K562 (cell line): ENCODE data around the gene BRCC3. TPM values are rescaled to one million over a fixed set of nuclear protein-coding genes. Genes with fewer than 3 reads are reported as not detected.

Experiments used
- ATAC-seq: fragments of 200-7000 bp; cut with Tn5 transposase; 3 replicates; pipeline ENCODE4 v1.9.1; 2020; ENCODE audit warnings: moderate library complexity
- BruUV-seq: library from RNA; stranded (reverse); fragments of 400-500 nt; replicated peaks from 2 replicates; lab custom pipeline; 2021; lab: Mats Ljungman, UMichigan
- CTCF ChIA-PET: fragments of 300-600 bp; formaldehyde crosslinking; extraction: SDS; loops from one replicate; lab custom pipeline; 2021; ENCODE audit warnings: low intra/inter-chr PET ratio; lab: Yijun Ruan, JAX
- POLR2A ChIA-PET: fragments of 300-600, 350-650 bp; sonication (Branson Sonifier 250); formaldehyde crosslinking; extraction: SDS; loops from one replicate; lab custom pipeline; 2021; ENCODE audit warnings: antibody characterized with exemption, inconsistent platforms; lab: Yijun Ruan, JAX
- DNase-seq, 4 experiments: peaks; one replicate each; pipeline versions ENCODE4 v3.0.0 to v3.0.0-alpha.2; 2011 to 2018; ENCODE audit warnings: low spot score in 3 of 4, mixed read lengths in 3 of 4; ENCODE audit errors: extremely low read depth in 1 of 4
- FAIRE-seq: peaks from 2 replicates; lab custom pipeline; 2011; peaks lifted over from hg19 to GRCh38; lab: Jason Lieb, UNC
- H2AFZ ChIP-seq: 2 replicates; pipeline ENCODE4 v1.6.0; 2011; ENCODE audit warnings: low read depth, low read length, control low read depth, inconsistent platforms
- H3K27ac ChIP-seq: fragments of 200-600 bp; 3 replicates; pipeline ENCODE4 v1.8.0; 2011; ENCODE audit warnings: low read depth, mild to moderate bottlenecking, control low read depth, inconsistent platforms, low read length, moderate library complexity, mixed read lengths; ENCODE audit errors: extremely low read depth
- H3K27me3 ChIP-seq, 2 experiments: fragments of 300-600 bp in 1 of 2; 2 replicates in 1 of 2; 3 replicates in 1 of 2; pipeline versions ENCODE4 v1.6.0 to v1.8.0; 2011; ENCODE audit warnings: inconsistent platforms in 2 of 2, low read length in 2 of 2, mild to moderate bottlenecking in 1 of 2, mixed read lengths in 1 of 2, moderate library complexity in 1 of 2; ENCODE audit not compliant: control insufficient read depth in 2 of 2, insufficient read depth in 2 of 2
- H3K36me3 ChIP-seq: fragments of 300-600 bp; 3 replicates; pipeline ENCODE4 v1.8.0; 2011; ENCODE audit warnings: mild to moderate bottlenecking, low read length, inconsistent platforms; ENCODE audit not compliant: control insufficient read depth, insufficient read depth
- H3K4me1 ChIP-seq, 2 experiments: fragments of 200-600 bp in 1 of 2; replicated peaks in 1 of 2; 2 replicates in 1 of 2; 3 replicates in 1 of 2; pipeline versions ENCODE4 v1.5.1 to v1.8.0; 2011; ENCODE audit warnings: inconsistent platforms in 2 of 2, low read length in 2 of 2, mild to moderate bottlenecking in 1 of 2, mixed read lengths in 1 of 2, moderate library complexity in 1 of 2; ENCODE audit not compliant: control insufficient read depth in 2 of 2, insufficient read depth in 2 of 2
- H3K4me2 ChIP-seq: 2 replicates; pipeline ENCODE4 v1.6.1; 2011; ENCODE audit warnings: low read length, control low read depth, inconsistent platforms, mixed read lengths; ENCODE audit not compliant: insufficient read depth
- H3K4me3 ChIP-seq: fragments of 200-600 bp; sonication (generic), shearing (Covaris generic); 2 replicates; pipeline ENCODE4 v1.5.1; 2016; ENCODE audit warnings: control low read depth, inconsistent platforms
- H3K79me2 ChIP-seq: fragments of 200-600 bp; 3 replicates; pipeline ENCODE4 v1.8.0; 2011; ENCODE audit warnings: low read length, inconsistent platforms; ENCODE audit not compliant: control insufficient read depth, insufficient read depth
- H3K9ac ChIP-seq, 2 experiments: 2 replicates each; pipeline versions ENCODE4 v1.6.0 to v1.6.1; 2011; ENCODE audit warnings: low read depth in 2 of 2, low read length in 2 of 2, control low read depth in 1 of 2, inconsistent platforms in 1 of 2, mild to moderate bottlenecking in 1 of 2, mixed read lengths in 1 of 2; ENCODE audit not compliant: insufficient read depth in 1 of 2
- H3K9me1 ChIP-seq: one replicate; pipeline ENCODE4 v1.6.0; 2011; ENCODE audit warnings: inconsistent platforms, mild to moderate bottlenecking, low read length, moderate library complexity; ENCODE audit not compliant: control insufficient read depth, insufficient read depth
- H3K9me3 ChIP-seq: replicated peaks from 2 replicates; pipeline ENCODE4 v1.5.1; 2011; ENCODE audit warnings: low read depth, low read length, inconsistent platforms; ENCODE audit not compliant: control insufficient read depth, insufficient read depth
- H4K20me1 ChIP-seq: replicated peaks from 2 replicates; pipeline ENCODE4 v1.6.1; 2011; ENCODE audit warnings: low read length, inconsistent platforms, mixed read lengths; ENCODE audit not compliant: control insufficient read depth, insufficient read depth
- BCL6 ChIP-seq: fragments of 250-450 bp; sonication (Bioruptor Pico); IDR thresholded peaks from 2 replicates; pipeline ENCODE4 v1.4.0; 2020
- CBX2 ChIP-seq: fragments of 200-600 bp; sonication (generic); IDR thresholded peaks from one replicate; pipeline ENCODE4 v1.6.1; 2012; ENCODE audit warnings: mild to moderate bottlenecking, low read length, inconsistent platforms; ENCODE audit not compliant: insufficient read depth, poor library complexity, severe bottlenecking
- CCAR2 ChIP-seq: fragments of 200-400 bp; formaldehyde crosslinking; IDR thresholded peaks from 2 replicates; pipeline ENCODE4 v1.6.1; 2017; ENCODE audit warnings: mild to moderate bottlenecking, low read depth, low read length
- CEBPB ChIP-seq: fragments of 450-650 bp; IDR thresholded peaks from 2 replicates; pipeline ENCODE4 v1.6.1; 2016; ENCODE audit warnings: missing genetic modification characterization, missing compliant biosample characterization
- CHCHD3 ChIP-seq: fragments of 250-450 bp; sonication (Bioruptor Pico); IDR thresholded peaks from 2 replicates; pipeline ENCODE4 v2.1.2; 2022; ENCODE audit warnings: mild to moderate bottlenecking
- CREM ChIP-seq: IDR thresholded peaks from 2 replicates; pipeline ENCODE4 v1.6.1; 2014; ENCODE audit warnings: antibody characterized with exemption, low read depth
- FOS ChIP-seq: IDR thresholded peaks from 3 replicates; pipeline ENCODE4 v1.6.1; 2011; ENCODE audit not compliant: insufficient read length; ENCODE audit errors: extremely low read depth
- HNRNPK ChIP-seq: fragments of 200-400 bp; formaldehyde crosslinking; IDR thresholded peaks from one replicate; pipeline ENCODE4 v1.6.1; 2018; ENCODE audit warnings: mild to moderate bottlenecking, low read depth, low read length; ENCODE audit not compliant: poor library complexity, severe bottlenecking
- L3MBTL2 ChIP-seq: fragments of 450-650 bp; IDR thresholded peaks from 2 replicates; pipeline ENCODE4 v1.6.1; 2016; ENCODE audit warnings: mild to moderate bottlenecking, moderate library complexity
- MXI1 ChIP-seq: IDR thresholded peaks from 2 replicates; pipeline ENCODE4 v1.6.1; 2011; ENCODE audit warnings: low read depth, mild to moderate bottlenecking, improper control_type of control experiment, low read length
- NCOA4 ChIP-seq: fragments of 450-650 bp; IDR thresholded peaks from 2 replicates; pipeline ENCODE4 v1.6.1; 2018; ENCODE audit warnings: mild to moderate bottlenecking; ENCODE audit not compliant: partially characterized antibody
- PPARD ChIP-seq: fragments of 250-450 bp; sonication (Bioruptor Pico); IDR thresholded peaks from 2 replicates; pipeline ENCODE4 v1.8.0; 2022; ENCODE audit warnings: inconsistent platforms, mild to moderate bottlenecking, moderate library complexity
- SOX6 ChIP-seq: fragments of 450-650 bp; IDR thresholded peaks from 2 replicates; pipeline ENCODE4 v1.6.1; 2014; ENCODE audit warnings: mild to moderate bottlenecking
- ZBTB9 ChIP-seq: fragments of 450-650 bp; formaldehyde crosslinking; IDR thresholded peaks from 2 replicates; pipeline ENCODE4 v1.4.0; 2020; ENCODE audit warnings: mild to moderate bottlenecking, moderate library complexity
- ZFPM2 ChIP-seq: fragments of 250-450 bp; sonication (Bioruptor Pico); IDR thresholded peaks from 2 replicates; pipeline ENCODE4 v1.5.1; 2022; ENCODE audit warnings: mild to moderate bottlenecking
- ZNF311 ChIP-seq: fragments of 250-450 bp; sonication (Bioruptor Pico); IDR thresholded peaks from 2 replicates; pipeline ENCODE4 v1.4.0; 2020; ENCODE audit warnings: mild to moderate bottlenecking, moderate library complexity
- ZNF398 ChIP-seq: fragments of 250-450 bp; sonication (Bioruptor Pico); IDR thresholded peaks from 2 replicates; pipeline ENCODE4 v1.8.0; 2021; ENCODE audit warnings: moderate library complexity, mild to moderate bottlenecking, inconsistent platforms
- ZNF431 ChIP-seq: sonication (generic); formaldehyde crosslinking; IDR thresholded peaks from 2 replicates; pipeline ENCODE4 v1.8.0; 2022; ENCODE audit warnings: mild to moderate bottlenecking, missing genetic modification reagents
- WGBS: fragments of 100-300 bp; shearing (Covaris generic); methylation state at CpG from one replicate; pipeline ENCODE4 v1.1.6; 2016; ENCODE audit warnings: low coverage, mixed read lengths; ENCODE audit not compliant: insufficient coverage; ENCODE audit errors: missing lambda C conversion rate; 5-methylcytosine and 5-hydroxymethylcytosine counted together
- in situ Hi-C: fragments of 300-500 bp; cut with MboI; formaldehyde crosslinking; loops from 4 replicates; pipeline ENCODE4 v1.15.0; 2018; ENCODE audit warnings: inconsistent platforms, mixed read lengths
- intact Hi-C: fragments of 100-400 bp; cut with micrococcal nuclease; formaldehyde crosslinking; loops from 2 replicates; pipeline ENCODE4 v1.14.2; 2022
- polyA plus RNA-seq, 8 experiments: library from polyadenylated mRNA; depleted of rRNA in 4 of 8; stranded (reverse) in 5 of 8; unstranded in 3 of 8; fragments of >200 nt; fragmentation: Nextera tagmentation in 2 of 8; fragmentation: Illumina TruSeq in 1 of 8; extraction: Ambion mirVana in 2 of 8; extraction: Trizol in 1 of 8; gene quantifications; 2 replicates each; pipeline versions ENCODE4 v1.2.1 to v1.2.3, GENCODE V29; 2011 to 2014; ENCODE audit warnings: inconsistent platforms in 1 of 8, missing spikeins in 1 of 8
- total RNA-seq, 7 experiments: library from RNA; depleted of rRNA in 6 of 7; stranded (reverse); fragments of >200 nt in 6 of 7; fragmentation: Illumina TruSeq in 2 of 7; extraction: Trizol in 2 of 7; gene quantifications; 2 replicates each; pipeline versions ENCODE4 v1.2.1 to v1.2.3, GENCODE V29; 2011 to 2021; ENCODE audit warnings: low replicate concordance in 1 of 7
- TF ChIP-seq, protein P1 (sequence below): fragments of 450-650 bp; formaldehyde crosslinking; IDR thresholded peaks from 2 replicates; pipeline ENCODE4 v1.4.0; 2020; ENCODE audit warnings: mild to moderate bottlenecking
- TF ChIP-seq, protein P2 (sequence below): fragments of 450-650 bp; IDR thresholded peaks from 2 replicates; pipeline ENCODE4 v1.6.1; 2016; ENCODE audit warnings: antibody characterized with exemption

Gene BRCC3
- total and polyA plus RNA-seq, 9 of the 15 experiments (the other 6 are each of a cell fraction or from before 2014, with no cell fraction given), result 9.6 to 44.8 (median 26.7) TPM

GRCh38 chrX:155132110-155132509, 60.8 kb downstream of the BRCC3 start:
- ChIA-PET CTCF (no interaction called here), POLR2A (interaction anchor here (1.1 kb wide), 1 partner anchor 16 kb away, joined by 5 read pairs; no protein-coding TSS in a partner anchor)
- Histone ChIP-seq H3K4me2 (no peak overlapping the region), H3K27ac (no peak overlapping the region), H3K4me3 (no peak overlapping the region), H3K9ac (no peak overlapping the region), H4K20me1 (no peaks in the 10 kb centered on the region), H2AFZ (no peak overlapping the region), H3K27me3 (no peaks in the 10 kb centered on the region), H3K4me1 (peaks cover 0 to 6% of the 10 kb centered on the region in 2 experiments; a peak in 2 of 5 replicates), H3K9me1 (no peaks in the 10 kb centered on the region), H3K9me3 (no peaks in the 10 kb centered on the region), H3K79me2 (no peaks in the 10 kb centered on the region), H3K36me3 (no peaks in the 10 kb centered on the region)
- intact Hi-C loops, result no loop called here
- no peak for TF ChIP-seq ZNF431
- no peak for TF ChIP-seq CCAR2
- no peak for TF ChIP-seq ZFPM2
- TF ChIP-seq CHCHD3 (CRISPR knock-in tag), result no peak
- TF ChIP-seq NCOA4, result no peak
- TF ChIP-seq L3MBTL2, result no peak
- no peak for TF ChIP-seq HNRNPK
- no peak for TF ChIP-seq CEBPB (tag)
- no peak for TF ChIP-seq ZBTB9
- TF ChIP-seq ZNF398, result no peak
- no peak for TF ChIP-seq PPARD (CRISPR knock-in tag)
- TF ChIP-seq SOX6, result no peak
- TF ChIP-seq ZNF311 (CRISPR knock-in tag), result no peak
- no peak for TF ChIP-seq MXI1
- TF ChIP-seq CREM, result no peak
- no peak for TF ChIP-seq CBX2
- TF ChIP-seq FOS, result no peak
- TF ChIP-seq, protein P1, sequence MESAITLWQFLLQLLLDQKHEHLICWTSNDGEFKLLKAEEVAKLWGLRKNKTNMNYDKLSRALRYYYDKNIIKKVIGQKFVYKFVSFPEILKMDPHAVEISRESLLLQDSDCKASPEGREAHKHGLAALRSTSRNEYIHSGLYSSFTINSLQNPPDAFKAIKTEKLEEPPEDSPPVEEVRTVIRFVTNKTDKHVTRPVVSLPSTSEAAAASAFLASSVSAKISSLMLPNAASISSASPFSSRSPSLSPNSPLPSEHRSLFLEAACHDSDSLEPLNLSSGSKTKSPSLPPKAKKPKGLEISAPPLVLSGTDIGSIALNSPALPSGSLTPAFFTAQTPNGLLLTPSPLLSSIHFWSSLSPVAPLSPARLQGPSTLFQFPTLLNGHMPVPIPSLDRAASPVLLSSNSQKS (CRISPR knock-in tag), result no peak
- TF ChIP-seq, protein P2, sequence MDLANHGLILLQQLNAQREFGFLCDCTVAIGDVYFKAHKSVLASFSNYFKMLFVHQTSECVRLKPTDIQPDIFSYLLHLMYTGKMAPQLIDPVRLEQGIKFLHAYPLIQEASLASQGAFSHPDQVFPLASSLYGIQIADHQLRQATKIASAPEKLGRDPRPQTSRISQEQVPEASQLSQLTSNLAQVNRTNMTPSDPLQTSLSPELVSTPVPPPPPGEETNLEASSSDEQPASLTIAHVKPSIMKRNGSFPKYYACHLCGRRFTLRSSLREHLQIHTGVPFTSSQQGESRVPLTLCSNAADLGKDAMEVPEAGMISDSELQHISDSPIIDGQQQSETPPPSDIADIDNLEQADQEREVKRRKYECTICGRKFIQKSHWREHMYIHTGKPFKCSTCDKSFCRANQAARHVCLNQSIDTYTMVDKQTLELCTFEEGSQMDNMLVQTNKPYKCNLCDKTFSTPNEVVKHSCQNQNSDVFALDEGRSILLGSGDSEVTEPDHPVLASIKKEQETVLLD, result no peak
- TF ChIP-seq BCL6 (CRISPR knock-in tag), result no peak
- FAIRE-seq (no peak), ATAC-seq (0 out of 3 replicates have a peak, but pooled peaks have one; percentile 51), DNase-seq (no peak)
- WGBS, result 0% methylated on average over 1 of the region's 1 CpG
- in situ Hi-C loops, result no loop called here
- no TSS peak for BruUV-seq
